Tibial artery (tissue), 4 donors: ENCODE results near the gene TEAD1.

Experiments used
- DNase-seq, 2 donors: peaks; one replicate each; pipeline ENCODE4 v3.0.0-alpha.2; 2019
- H3K27ac ChIP-seq, 2 donors: fragments of 200-600 bp; sonication (generic) in 1 of 2; 1 replicate in 1 of 2; 2 replicates in 1 of 2; pipeline ENCODE4 v1.5.1; 2018 to 2019; ENCODE audit warnings: mild to moderate bottlenecking in 1 of 2
- H3K27me3 ChIP-seq, 2 donors: fragments of 200-600 bp; sonication (generic) in 1 of 2; one replicate each; pipeline versions ENCODE4 v1.5.1 to v1.6.0; 2016 to 2019
- H3K36me3 ChIP-seq, 3 donors: fragments of 200-600 bp; sonication (generic) in 2 of 3; one replicate each; pipeline ENCODE4 v1.5.1; 2016 to 2019; ENCODE audit warnings: mild to moderate bottlenecking in 2 of 3
- H3K4me1 ChIP-seq, 4 donors: fragments of 200-600 bp; sonication (generic) in 2 of 4; 1 replicate in 3 of 4; 2 replicates in 1 of 4; pipeline ENCODE4 v1.5.1; 2016 to 2019
- H3K4me3 ChIP-seq, 2 donors: fragments of 200-600 bp; sonication (generic) in 1 of 2; 1 replicate in 1 of 2; 2 replicates in 1 of 2; pipeline ENCODE4 v1.5.1; 2018 to 2019; ENCODE audit warnings: mild to moderate bottlenecking in 2 of 2
- H3K9me3 ChIP-seq, 3 donors: fragments of 200-600 bp; sonication (generic) in 1 of 3; one replicate each; pipeline ENCODE4 v1.5.1; 2016 to 2019
- intact Hi-C: fragments of 100-400 bp; cut with DNase I; formaldehyde crosslinking; loops from one replicate; pipeline ENCODE4 v1.15.0; 2023; ENCODE audit warnings: low total_unique reads
- TF ChIP-seq, protein P1 (sequence below), 2 experiments: fragments of 200-600 bp in 1 of 2; fragments of 450-650 bp in 1 of 2; IDR thresholded peaks; one replicate each; pipeline ENCODE4 v1.5.1; 2017 to 2019; ENCODE audit warnings: antibody characterized with exemption in 2 of 2, mild to moderate bottlenecking in 1 of 2, moderate library complexity in 1 of 2

Gene TEAD1

DNA sequence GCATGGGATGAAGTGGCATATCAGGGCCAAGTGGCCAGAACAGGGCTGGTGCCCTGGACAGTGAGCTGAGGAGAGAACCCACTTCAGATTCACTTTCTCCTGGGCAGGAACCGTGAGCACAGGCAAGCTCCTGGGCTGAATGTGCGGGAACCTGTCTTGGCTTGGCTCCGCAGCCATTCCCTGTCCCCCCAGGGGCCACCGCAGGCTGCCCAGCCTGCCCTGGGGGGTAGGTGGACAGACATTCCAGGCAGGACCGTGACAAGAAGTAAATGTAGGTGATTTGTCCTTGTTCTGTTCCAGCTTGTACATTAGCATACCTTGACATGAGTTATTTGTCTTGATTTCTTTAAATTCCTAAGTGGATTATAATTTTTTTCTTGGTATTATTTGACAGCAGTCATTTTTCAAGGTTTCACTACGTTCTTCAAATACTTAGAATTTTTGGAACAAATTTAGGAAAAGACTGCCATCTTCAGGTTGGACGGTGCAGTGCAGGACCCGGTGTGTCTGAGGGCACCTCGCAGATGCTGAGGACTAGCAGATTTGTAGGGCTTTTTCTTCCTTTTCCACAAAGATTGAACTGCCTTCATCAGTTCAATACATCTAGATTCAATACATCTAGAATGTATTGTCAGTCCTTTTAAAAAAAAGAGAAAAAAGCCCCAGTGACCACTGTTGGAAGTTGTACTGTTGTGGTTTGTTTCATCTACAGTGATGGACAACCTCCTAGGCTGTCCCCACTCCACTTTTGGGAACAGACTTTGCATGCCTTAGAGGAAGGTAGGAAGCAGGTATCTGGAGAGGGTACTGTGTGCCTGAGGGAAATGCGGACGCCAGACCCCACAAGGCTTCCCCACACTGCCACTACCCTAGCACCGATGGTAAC is 219.8 kb downstream of the TEAD1 start:
- no peak overlapping the region for H3K4me3 ChIP-seq
- TF ChIP-seq, protein P1, sequence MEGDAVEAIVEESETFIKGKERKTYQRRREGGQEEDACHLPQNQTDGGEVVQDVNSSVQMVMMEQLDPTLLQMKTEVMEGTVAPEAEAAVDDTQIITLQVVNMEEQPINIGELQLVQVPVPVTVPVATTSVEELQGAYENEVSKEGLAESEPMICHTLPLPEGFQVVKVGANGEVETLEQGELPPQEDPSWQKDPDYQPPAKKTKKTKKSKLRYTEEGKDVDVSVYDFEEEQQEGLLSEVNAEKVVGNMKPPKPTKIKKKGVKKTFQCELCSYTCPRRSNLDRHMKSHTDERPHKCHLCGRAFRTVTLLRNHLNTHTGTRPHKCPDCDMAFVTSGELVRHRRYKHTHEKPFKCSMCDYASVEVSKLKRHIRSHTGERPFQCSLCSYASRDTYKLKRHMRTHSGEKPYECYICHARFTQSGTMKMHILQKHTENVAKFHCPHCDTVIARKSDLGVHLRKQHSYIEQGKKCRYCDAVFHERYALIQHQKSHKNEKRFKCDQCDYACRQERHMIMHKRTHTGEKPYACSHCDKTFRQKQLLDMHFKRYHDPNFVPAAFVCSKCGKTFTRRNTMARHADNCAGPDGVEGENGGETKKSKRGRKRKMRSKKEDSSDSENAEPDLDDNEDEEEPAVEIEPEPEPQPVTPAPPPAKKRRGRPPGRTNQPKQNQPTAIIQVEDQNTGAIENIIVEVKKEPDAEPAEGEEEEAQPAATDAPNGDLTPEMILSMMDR (IDR thresholded peaks at IDR 0.05), result peak; percentile 83 to 87
- no peaks in the 10 kb centered on the region for H3K36me3 ChIP-seq
- H3K4me1 ChIP-seq, result peaks cover 0 to 47% (median 45%) of the 10 kb centered on the region in 4 donors
- H3K9me3 ChIP-seq, result no peaks in the 10 kb centered on the region
- intact Hi-C loops, result loop anchor here (5.0 kb wide), 1 partner anchor 482 kb away; no protein-coding TSS in a partner anchor
- peak; percentile 55 to 75 for DNase-seq
- H3K27me3 ChIP-seq, result no peaks in the 10 kb centered on the region
- peak overlapping the region in 1 of 2 donors; percentile 23 for H3K27ac ChIP-seq

DNA sequence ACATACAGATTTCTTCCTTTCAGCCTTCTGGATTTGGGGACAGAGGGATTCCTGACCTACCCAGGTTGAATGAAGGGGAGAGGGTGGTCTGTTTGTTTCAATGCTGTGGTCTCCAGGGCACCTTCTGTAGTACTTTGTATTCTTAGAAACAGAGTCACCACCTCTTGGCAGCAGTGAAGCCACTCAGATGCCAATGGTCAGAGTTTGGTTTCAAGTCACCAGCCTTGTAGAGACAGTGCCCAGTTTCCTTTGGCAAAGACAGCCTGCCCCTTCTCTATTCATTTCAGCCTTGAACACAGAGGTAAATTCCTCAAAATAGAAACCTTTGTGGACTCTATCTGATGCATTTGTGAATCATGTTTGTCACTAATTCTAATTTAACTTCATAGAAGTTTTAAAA is 223.2 kb downstream of the TEAD1 start:
- Histone ChIP-seq H3K27me3 (no peaks in the 10 kb centered on the region), H3K9me3 (no peaks in the 10 kb centered on the region), H3K4me3 (no peak overlapping the region), H3K27ac (peak overlapping the region; percentile 56 to 70), H3K4me1 (peaks cover 0 to 38% (median 32%) of the 10 kb centered on the region in 4 donors), H3K36me3 (peaks cover 0 to 7% (median 5%) of the 10 kb centered on the region in 3 donors)
- peak; percentile 42 to 73 for DNase-seq
- intact Hi-C loops, result no loop called here
- TF ChIP-seq, protein P1 (IDR thresholded peaks at IDR 0.05), result no peak

DNA sequence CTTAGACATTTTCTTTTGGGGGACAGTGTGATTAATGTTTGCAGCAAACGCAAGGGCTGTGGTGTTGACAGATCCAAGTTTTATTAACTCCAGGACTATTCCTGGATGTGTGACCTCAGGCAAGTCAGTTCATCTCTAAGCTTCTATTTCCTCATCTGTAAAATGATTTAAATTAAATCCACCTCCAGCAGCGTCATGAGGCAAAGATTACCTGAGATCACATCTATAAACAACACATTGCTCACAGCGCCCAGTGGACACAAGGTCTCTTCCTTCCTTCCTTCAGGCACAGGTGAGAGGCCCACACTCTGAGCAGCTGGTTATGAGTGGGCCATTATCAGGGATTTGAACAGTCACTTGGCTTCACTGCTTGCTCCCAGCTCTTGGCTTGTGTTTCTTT is 223.6 kb downstream of the TEAD1 start:
- intact Hi-C loops, result no loop called here
- H3K4me3 ChIP-seq, result no peak overlapping the region
- H3K36me3 ChIP-seq, result peaks cover 0 to 11% (median 10%) of the 10 kb centered on the region in 3 donors
- no peak for DNase-seq
- H3K27ac ChIP-seq, result peak overlapping the region; percentile 56 to 70
- H3K9me3 ChIP-seq, result no peaks in the 10 kb centered on the region
- TF ChIP-seq, protein P1 (IDR thresholded peaks at IDR 0.05), result no peak
- H3K4me1 ChIP-seq, result peaks cover 0 to 37% (median 32%) of the 10 kb centered on the region in 4 donors
- H3K27me3 ChIP-seq, result no peaks in the 10 kb centered on the region

DNA sequence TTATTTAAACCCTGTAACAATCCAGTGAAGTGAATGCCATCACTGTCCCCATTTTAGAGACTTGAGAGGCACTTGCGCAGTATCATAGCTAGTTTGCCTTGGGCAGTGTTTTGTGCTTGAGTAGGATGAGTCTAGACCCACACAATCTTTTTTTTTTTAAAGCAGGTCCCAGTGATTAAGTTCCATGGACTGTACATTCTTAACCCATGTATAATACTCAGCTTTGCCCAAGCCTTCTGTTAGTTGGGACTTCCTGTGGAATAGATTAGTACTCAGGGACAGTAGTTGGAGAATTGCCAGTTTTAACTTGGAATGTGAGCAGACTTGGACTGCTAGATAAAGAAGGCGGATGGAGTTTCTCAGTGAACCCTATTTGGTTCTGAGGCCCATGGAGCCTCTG is 226.3 kb downstream of the TEAD1 start:
- H3K27me3 ChIP-seq, result no peaks in the 10 kb centered on the region
- intact Hi-C loops, result no loop called here
- peaks cover 0 to 18% (median 12%) of the 10 kb centered on the region in 3 donors for H3K36me3 ChIP-seq
- DNase-seq, result no peak
- no peak overlapping the region for H3K27ac ChIP-seq
- H3K9me3 ChIP-seq, result no peaks in the 10 kb centered on the region
- peaks cover 0 to 30% (median 23%) of the 10 kb centered on the region in 4 donors for H3K4me1 ChIP-seq
- TF ChIP-seq, protein P1 (IDR thresholded peaks at IDR 0.05), result no peak
- no peak overlapping the region for H3K4me3 ChIP-seq

DNA sequence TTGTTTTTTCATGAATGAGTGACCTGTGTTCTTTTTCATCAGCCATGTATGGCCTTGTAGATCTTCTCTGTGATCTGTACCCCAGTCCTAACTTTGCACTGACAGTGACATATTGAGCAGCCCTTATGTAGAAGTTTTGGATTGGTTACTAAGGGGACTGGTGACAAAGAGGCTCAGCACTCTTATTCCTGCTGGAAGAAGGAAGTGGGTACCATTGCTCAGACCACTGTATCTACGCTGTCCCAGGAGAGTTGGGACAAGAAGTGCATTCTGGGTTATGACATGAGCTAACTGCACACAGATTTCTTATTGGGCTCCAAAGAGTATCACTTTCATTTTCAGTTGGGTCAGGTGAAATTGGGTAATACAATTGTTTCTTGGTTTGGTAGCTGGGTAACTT is 227.1 kb downstream of the TEAD1 start:
- Histone ChIP-seq H3K27ac (no peak overlapping the region), H3K4me3 (no peak overlapping the region), H3K36me3 (peaks cover 0 to 18% (median 12%) of the 10 kb centered on the region in 3 donors), H3K9me3 (no peaks in the 10 kb centered on the region), H3K4me1 (peaks cover 0 to 30% (median 23%) of the 10 kb centered on the region in 4 donors), H3K27me3 (no peaks in the 10 kb centered on the region)
- TF ChIP-seq, protein P1 (IDR thresholded peaks at IDR 0.05), result no peak
- DNase-seq, result no peak
- intact Hi-C loops, result no loop called here
